HG03060 (cell line): ENCODE data around the gene CD83.
"Not testable (repeated sequence)": the region's sequence is repeated elsewhere in the genome, so short reads cannot be mapped to it uniquely, and the experiment has no call there.

Source experiments
- ATAC-seq: cut with Tn5 transposase; IDR thresholded peaks from one replicate; pipeline ENCODE4 v1.9.1; 2021; ENCODE audit warnings: low read depth, moderate number of reproducible peaks; ENCODE audit not compliant: unreplicated experiment

Gene CD83

GRCh38 chr6:14117158-14118090 is at the start of gene CD83:
Gene CD83 (plus strand): TSS chr6:14117772. CDS start chr6:14117812, 40 bp downstream.
- no peak for ATAC-seq

GRCh38 chr6:14068133-14068532 is 49.4 kb upstream of the CD83 start:
- no peak for ATAC-seq

- no peak for ATAC-seq
These were observed 48.9 kb upstream of the CD83 start for GRCh38 chr6:14068623-14069022.

- ATAC-seq, result no peak
These were observed 47.1 kb upstream of the CD83 start for GRCh38 chr6:14070457-14070856.

GRCh38 chr6:14072084-14072483 is 45.5 kb upstream of the CD83 start:
- no peak for ATAC-seq

GRCh38 chr6:14073561-14074354 is 43.8 kb upstream of the CD83 start:
- not testable (repeated sequence) for ATAC-seq

GRCh38 chr6:14074476-14075094 is 43.0 kb upstream of the CD83 start:
- ATAC-seq, result no peak

GRCh38 chr6:14075095-14075503 is 42.5 kb upstream of the CD83 start:
- no peak for ATAC-seq

GRCh38 chr6:14077193-14077867 is 40.2 kb upstream of the CD83 start:
- no peak for ATAC-seq

GRCh38 chr6:14079433-14079832 is 38.1 kb upstream of the CD83 start:
- no peak for ATAC-seq

- no peak for ATAC-seq
These were observed 37.6 kb upstream of the CD83 start for GRCh38 chr6:14079971-14080370.

- ATAC-seq, result no peak
These were observed 36.4 kb upstream of the CD83 start for GRCh38 chr6:14081126-14081525.

- no peak for ATAC-seq
These were observed 34.8 kb upstream of the CD83 start for GRCh38 chr6:14082771-14083170.

GRCh38 chr6:14083262-14083661 is 34.3 kb upstream of the CD83 start:
- ATAC-seq, result no peak

- no peak for ATAC-seq
These were observed 33.8 kb upstream of the CD83 start for GRCh38 chr6:14083751-14084150.

- ATAC-seq, result no peak
These were observed 33.2 kb upstream of the CD83 start for GRCh38 chr6:14084388-14084787.

GRCh38 chr6:14085176-14085787 is 32.3 kb upstream of the CD83 start:
- no peak for ATAC-seq

- no peak for ATAC-seq
These were observed 30.9 kb upstream of the CD83 start for GRCh38 chr6:14086701-14087100.

- ATAC-seq, result no peak
These were observed 28.9 kb upstream of the CD83 start for GRCh38 chr6:14088600-14089192.

GRCh38 chr6:14089224-14089623 is 28.3 kb upstream of the CD83 start:
- peak; percentile 28 for ATAC-seq
